GM12801 (cell line): ENCODE data around the gene TPO.

ENCODE experiments used
- CTCF ChIP-seq: IDR thresholded peaks from one replicate; pipeline ENCODE4 v1.5.1; 2011; ENCODE audit warnings: control low read depth; ENCODE audit not compliant: insufficient read length; ENCODE audit errors: extremely low read depth

Gene TPO

GRCh38 chr2:1528273-1529064 lies 115.2 kb downstream of the TPO start:
- TF ChIP-seq CTCF = no peak

GRCh38 chr2:1538663-1539062 lies 125.4 kb downstream of the TPO start:
- TF ChIP-seq CTCF = no peak

GRCh38 chr2:1539441-1539840 lies 126.2 kb downstream of the TPO start:
- TF ChIP-seq CTCF = no peak

GRCh38 chr2:1539973-1540372 lies 126.7 kb downstream of the TPO start:
- TF ChIP-seq CTCF = no peak

GRCh38 chr2:1540481-1540880 lies 127.2 kb downstream of the TPO start:
- TF ChIP-seq CTCF = no peak

- TF ChIP-seq CTCF = no peak
Measured at GRCh38 chr2:1541040-1541439, 127.8 kb downstream of the TPO start.

- TF ChIP-seq CTCF = no peak
Measured at GRCh38 chr2:1541819-1542475, 128.7 kb downstream of the TPO start.
